Thyroid gland (tissue), 4 donors: ENCODE results near the gene FBXL17. TPM values are rescaled to one million over a fixed set of nuclear protein-coding genes. Genes with fewer than 3 reads are reported as not detected.

Experiments
- DNase-seq, 2 donors: peaks; one replicate each; pipeline ENCODE4 v3.0.0-alpha.2; 2019
- H3K27ac ChIP-seq, 3 donors: fragments of 200-600 bp; sonication (generic); 1 replicate in 2 of 3; 2 replicates in 1 of 3; pipeline ENCODE4 v1.5.1; 2016 to 2019; ENCODE audit warnings: mild to moderate bottlenecking in 1 of 3, moderate library complexity in 1 of 3
- H3K27me3 ChIP-seq: fragments of 200-600 bp; sonication (generic); one replicate; pipeline ENCODE4 v1.5.1; 2019
- H3K36me3 ChIP-seq, 2 donors: fragments of 200-600 bp; sonication (generic); one replicate each; pipeline ENCODE4 v1.5.1; 2016 to 2019
- H3K4me1 ChIP-seq, 2 donors: fragments of 200-600 bp; sonication (generic); one replicate each; pipeline ENCODE4 v1.5.1; 2017 to 2019
- H3K4me3 ChIP-seq, 3 donors: fragments of 200-600 bp; sonication (generic); replicated peaks in 1 of 3; 1 replicate in 2 of 3; 2 replicates in 1 of 3; pipeline ENCODE4 v1.5.1; 2016; ENCODE audit warnings: mild to moderate bottlenecking in 1 of 3
- H3K9me3 ChIP-seq: fragments of 200-600 bp; sonication (generic); one replicate; pipeline ENCODE4 v1.5.1; 2017
- POLR2A ChIP-seq, 2 donors: fragments of 450-650 bp; IDR thresholded peaks; one replicate each; pipeline ENCODE4 v1.6.1; 2017; ENCODE audit warnings: antibody characterized with exemption in 2 of 2, mild to moderate bottlenecking in 2 of 2, moderate library complexity in 1 of 2
- WGBS, 2 donors: methylation state at CpG; one replicate each; pipeline ENCODE4 v1.1.5; 2017; 5-methylcytosine and 5-hydroxymethylcytosine counted together
- intact Hi-C: fragments of 100-400 bp; cut with DNase I; formaldehyde crosslinking; loops from one replicate; pipeline ENCODE4 v1.15.1; 2023
- total RNA-seq, 4 donors: library from RNA; depleted of rRNA; stranded (reverse); fragments of >200 nt; gene quantifications; one replicate each; pipeline ENCODE4 v1.2.3, GENCODE V29; 2016
- TF ChIP-seq, protein P1 (sequence below), 6 experiments: fragments of 200-600 bp in 3 of 6; fragments of 450-650 bp in 3 of 6; sonication (generic) in 3 of 6; IDR thresholded peaks; one replicate each; pipeline ENCODE4 v1.5.1; 2016 to 2019; ENCODE audit warnings: antibody characterized with exemption in 6 of 6, mild to moderate bottlenecking in 2 of 6, inconsistent platforms in 1 of 6, moderate library complexity in 1 of 6

Gene FBXL17
- total RNA-seq, 4 donors from 2014 or later: 37.6 to 77.7 (median 55.6) TPM

DNA sequence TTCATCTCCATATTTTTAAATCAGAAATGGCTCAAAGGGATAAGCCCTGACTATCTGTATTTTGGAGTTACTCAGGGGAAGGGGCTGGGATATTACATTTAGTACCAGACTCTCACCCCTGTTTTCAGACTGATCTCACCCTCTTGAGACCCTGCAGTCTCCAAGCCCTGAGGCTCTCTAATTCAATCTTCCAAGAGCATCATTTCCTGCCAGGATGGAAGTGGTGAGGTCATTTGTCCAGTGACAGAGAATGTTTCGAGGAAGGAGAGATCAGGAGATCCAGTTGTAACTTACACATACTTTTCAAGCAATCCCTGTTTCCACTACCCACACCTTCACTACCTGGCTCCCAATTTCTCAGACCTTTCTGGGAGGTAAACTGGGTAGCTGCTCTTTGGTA, 415.7 kb downstream of the FBXL17 start:
- TF ChIP-seq POLR2A (IDR thresholded peaks at IDR 0.05): no peak
- TF ChIP-seq, protein P1, sequence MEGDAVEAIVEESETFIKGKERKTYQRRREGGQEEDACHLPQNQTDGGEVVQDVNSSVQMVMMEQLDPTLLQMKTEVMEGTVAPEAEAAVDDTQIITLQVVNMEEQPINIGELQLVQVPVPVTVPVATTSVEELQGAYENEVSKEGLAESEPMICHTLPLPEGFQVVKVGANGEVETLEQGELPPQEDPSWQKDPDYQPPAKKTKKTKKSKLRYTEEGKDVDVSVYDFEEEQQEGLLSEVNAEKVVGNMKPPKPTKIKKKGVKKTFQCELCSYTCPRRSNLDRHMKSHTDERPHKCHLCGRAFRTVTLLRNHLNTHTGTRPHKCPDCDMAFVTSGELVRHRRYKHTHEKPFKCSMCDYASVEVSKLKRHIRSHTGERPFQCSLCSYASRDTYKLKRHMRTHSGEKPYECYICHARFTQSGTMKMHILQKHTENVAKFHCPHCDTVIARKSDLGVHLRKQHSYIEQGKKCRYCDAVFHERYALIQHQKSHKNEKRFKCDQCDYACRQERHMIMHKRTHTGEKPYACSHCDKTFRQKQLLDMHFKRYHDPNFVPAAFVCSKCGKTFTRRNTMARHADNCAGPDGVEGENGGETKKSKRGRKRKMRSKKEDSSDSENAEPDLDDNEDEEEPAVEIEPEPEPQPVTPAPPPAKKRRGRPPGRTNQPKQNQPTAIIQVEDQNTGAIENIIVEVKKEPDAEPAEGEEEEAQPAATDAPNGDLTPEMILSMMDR (IDR thresholded peaks at IDR 0.05): no peak
- Histone ChIP-seq H3K27me3 (no peaks in the 10 kb centered on the region), H3K36me3 (no peaks in the 10 kb centered on the region), H3K4me1 (no peaks in the 10 kb centered on the region), H3K9me3 (no peaks in the 10 kb centered on the region), H3K27ac (no peak overlapping the region), H3K4me3 (no peak overlapping the region)
- no peak for DNase-seq
- intact Hi-C loops: no loop called here
- WGBS, 2 donors: 86 to 96% methylated on average over 1 of the region's 1 CpG

DNA sequence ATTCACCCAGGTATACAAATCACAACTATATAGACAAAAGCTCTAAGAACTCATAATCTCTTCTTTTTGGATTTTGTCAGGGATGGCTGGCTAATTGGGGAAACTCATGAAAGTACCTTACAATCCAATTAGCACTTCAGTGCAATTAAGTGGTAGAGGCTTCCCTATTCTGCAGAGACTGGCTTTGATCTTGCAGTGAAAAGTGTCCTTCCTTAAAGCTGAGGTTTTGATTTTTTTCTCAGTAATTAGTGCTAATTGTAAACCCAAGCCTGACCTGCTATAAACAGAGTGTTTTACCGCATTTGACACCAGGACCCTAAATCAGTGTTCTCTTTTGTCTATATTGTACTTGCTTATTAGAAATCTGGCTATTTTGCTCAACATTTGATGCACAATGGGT, 417.2 kb downstream of the FBXL17 start:
- H3K36me3 ChIP-seq: no peaks in the 10 kb centered on the region
- no peak overlapping the region for H3K27ac ChIP-seq
- TF ChIP-seq, protein P1 (IDR thresholded peaks at IDR 0.05): no peak
- TF ChIP-seq POLR2A (IDR thresholded peaks at IDR 0.05): no peak
- H3K27me3 ChIP-seq: no peaks in the 10 kb centered on the region
- no peak overlapping the region for H3K4me3 ChIP-seq
- intact Hi-C loops: no loop called here
- no peaks in the 10 kb centered on the region for H3K4me1 ChIP-seq
- H3K9me3 ChIP-seq: no peaks in the 10 kb centered on the region
- 100% methylated on average over 1 of the region's 1 CpG for WGBS, 2 donors
- DNase-seq: no peak

DNA sequence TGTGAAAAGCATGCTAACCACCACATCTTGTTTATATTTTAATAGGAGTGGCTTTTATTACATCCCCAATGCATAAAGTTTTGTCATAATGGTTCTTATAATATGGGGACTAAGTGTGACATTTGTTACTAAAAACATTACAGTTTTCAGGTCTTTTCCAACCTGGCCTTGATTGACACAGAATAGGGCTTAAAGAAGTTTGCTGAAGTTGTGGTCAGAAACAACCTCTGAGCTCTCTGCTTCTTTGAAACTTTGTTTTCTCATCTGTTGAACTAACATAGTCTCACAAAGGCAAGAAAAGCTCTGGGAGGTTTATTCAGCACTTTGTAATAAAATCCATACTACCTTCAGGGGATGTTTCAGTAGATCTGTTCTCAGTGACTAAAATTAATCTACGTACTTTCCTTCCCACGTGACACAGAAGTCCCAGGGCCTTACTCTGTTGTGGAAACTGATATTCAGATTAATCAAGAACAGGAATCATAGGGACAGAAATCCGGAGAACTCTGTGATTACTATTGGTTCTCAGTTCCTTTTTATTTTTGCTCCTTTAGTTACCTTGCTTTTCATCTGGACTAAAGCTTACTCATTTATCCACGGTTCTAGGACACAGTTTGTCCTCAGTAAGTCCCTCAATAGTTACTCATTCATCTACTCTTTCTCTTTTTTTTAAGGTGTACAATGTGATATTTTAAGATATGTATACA, 422.2 kb downstream of the FBXL17 start:
- DNase-seq: no peak
- Histone ChIP-seq H3K27ac (no peak overlapping the region), H3K36me3 (no peaks in the 10 kb centered on the region), H3K9me3 (no peaks in the 10 kb centered on the region), H3K4me1 (no peaks in the 10 kb centered on the region), H3K4me3 (no peak overlapping the region), H3K27me3 (no peaks in the 10 kb centered on the region)
- intact Hi-C loops: no loop called here
- TF ChIP-seq POLR2A (IDR thresholded peaks at IDR 0.05): no peak
- TF ChIP-seq, protein P1 (IDR thresholded peaks at IDR 0.05): no peak
- WGBS, 2 donors: 81 to 88% methylated on average over 4 of the region's 4 CpGs

DNA sequence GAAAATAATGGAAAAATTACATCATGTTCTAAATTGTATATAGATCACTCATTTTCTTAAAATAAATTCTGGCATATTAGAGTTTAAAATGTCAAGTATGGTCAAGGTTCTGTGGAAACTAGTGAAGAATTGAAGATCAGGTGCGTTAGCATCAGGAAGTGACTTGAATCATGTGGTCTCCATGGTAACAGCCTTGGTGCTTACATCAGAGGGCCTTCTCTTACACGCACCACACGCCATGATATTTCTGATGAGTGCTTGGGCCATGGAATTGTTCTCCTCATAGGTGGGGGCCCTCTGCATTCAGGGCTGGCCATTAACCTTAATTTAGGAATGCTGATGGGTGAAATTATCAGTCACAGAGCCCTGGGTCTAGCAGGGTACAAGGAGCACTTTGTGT, 423.0 kb downstream of the FBXL17 start:
- TF ChIP-seq POLR2A (IDR thresholded peaks at IDR 0.05): no peak
- TF ChIP-seq, protein P1 (IDR thresholded peaks at IDR 0.05): no peak
- intact Hi-C loops: no loop called here
- Histone ChIP-seq H3K27ac (no peak overlapping the region), H3K4me3 (no peak overlapping the region), H3K27me3 (no peaks in the 10 kb centered on the region), H3K4me1 (no peaks in the 10 kb centered on the region), H3K36me3 (no peaks in the 10 kb centered on the region), H3K9me3 (no peaks in the 10 kb centered on the region)
- 87 to 96% methylated on average over 3 of the region's 3 CpGs for WGBS, 2 donors
- DNase-seq: no peak

DNA sequence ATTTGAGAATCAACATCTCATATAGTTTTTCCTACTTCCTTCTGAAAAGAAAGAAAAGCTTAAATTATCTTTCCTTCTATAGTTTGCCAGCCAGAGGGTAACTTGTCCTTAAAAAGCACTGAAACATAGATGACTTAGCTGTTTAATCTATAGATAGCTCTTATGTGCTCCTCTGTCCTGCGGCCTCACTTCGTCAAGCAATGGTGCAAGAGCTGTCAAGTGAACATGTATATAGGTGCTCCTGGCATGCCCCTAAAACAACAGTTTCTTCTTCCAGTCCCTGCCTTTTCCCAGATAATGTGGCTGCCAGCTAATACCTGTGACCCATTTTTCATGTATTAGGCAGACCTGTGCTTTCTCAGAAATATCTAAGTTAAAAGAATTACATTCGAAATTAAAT, 423.5 kb downstream of the FBXL17 start:
- H3K9me3 ChIP-seq: no peaks in the 10 kb centered on the region
- intact Hi-C loops: no loop called here
- H3K27me3 ChIP-seq: no peaks in the 10 kb centered on the region
- no peak for DNase-seq
- H3K4me3 ChIP-seq: no peak overlapping the region
- no peaks in the 10 kb centered on the region for H3K36me3 ChIP-seq
- 87 to 88% methylated on average over 3 of the region's 3 CpGs for WGBS, 2 donors
- no peaks in the 10 kb centered on the region for H3K4me1 ChIP-seq
- H3K27ac ChIP-seq: no peak overlapping the region
- TF ChIP-seq POLR2A (IDR thresholded peaks at IDR 0.05): no peak
- TF ChIP-seq, protein P1 (IDR thresholded peaks at IDR 0.05): no peak
